HG03558 (cell line): ENCODE measurements around the gene PCDHA5.

ENCODE experiments used
- ATAC-seq: cut with Tn5 transposase; IDR thresholded peaks from one replicate; pipeline ENCODE4 v1.9.1; 2021; ENCODE audit warnings: moderate number of reproducible peaks; ENCODE audit not compliant: unreplicated experiment; ENCODE audit errors: extremely low read depth

Gene PCDHA5

GRCh38 chr5:140857177-140857986 is 36.0 kb downstream of the PCDHA5 start:
- no peak for ATAC-seq

- no peak for ATAC-seq
Measured at GRCh38 chr5:140857987-140858240, 36.5 kb downstream of the PCDHA5 start.

- ATAC-seq: no peak
Measured at GRCh38 chr5:140862441-140863295, 41.3 kb downstream of the PCDHA5 start.

DNA sequence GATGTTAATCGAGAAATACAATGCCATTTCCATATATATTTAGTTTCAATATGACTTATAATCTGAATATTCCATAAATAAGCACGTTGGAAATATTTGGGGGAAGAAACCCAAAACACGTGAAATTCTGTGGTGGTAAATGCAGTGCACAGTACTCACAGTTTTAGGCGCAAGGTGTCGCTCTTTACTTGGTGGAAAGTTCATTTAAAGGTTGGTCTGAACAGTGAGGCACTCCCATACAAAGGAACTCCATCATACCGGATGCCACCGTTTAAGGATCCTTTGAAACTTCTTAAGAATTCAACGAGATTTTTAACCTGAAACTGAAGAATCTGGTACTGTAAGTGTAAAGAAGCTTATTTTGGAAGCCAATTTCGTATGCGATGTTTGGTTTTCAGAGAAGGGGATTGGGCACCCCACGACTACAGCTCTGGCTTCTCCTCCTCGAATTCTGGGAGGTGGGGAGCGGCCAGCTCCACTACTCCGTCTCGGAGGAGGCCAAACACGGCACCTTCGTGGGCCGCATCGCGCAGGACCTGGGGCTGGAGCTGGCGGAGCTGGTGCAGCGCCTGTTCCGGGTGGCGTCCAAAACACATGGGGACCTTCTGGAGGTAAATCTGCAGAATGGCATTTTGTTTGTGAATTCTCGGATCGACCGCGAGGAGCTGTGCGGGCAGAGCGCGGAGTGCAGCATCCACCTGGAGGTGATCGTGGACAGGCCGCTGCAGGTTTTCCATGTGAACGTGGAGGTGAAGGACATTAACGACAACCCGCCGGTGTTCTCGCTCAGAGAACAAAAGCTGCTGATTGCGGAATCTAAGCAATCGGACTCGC is 47.5 kb downstream of the PCDHA5 start, which contains the start of gene PCDHA11:
PCDHA11 (plus strand) TSS at position 237 of the 834 bp plus-strand sequence; CDS start at position 384, 147 bp downstream.
- no peak for ATAC-seq

DNA sequence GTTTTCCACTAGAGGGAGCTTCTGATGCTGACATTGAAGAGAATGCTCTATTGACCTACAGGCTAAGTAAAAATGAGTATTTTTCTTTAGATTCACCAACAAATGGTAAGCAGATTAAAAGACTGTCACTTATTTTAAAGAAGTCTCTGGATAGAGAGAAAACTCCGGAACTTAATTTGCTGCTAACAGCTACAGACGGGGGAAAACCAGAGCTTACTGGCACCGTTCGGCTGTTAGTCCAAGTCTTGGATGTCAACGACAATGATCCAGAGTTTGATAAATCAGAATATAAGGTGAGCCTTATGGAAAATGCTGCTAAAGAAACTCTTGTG is 48.1 kb downstream of the PCDHA5 start:
- ATAC-seq: no peak

- ATAC-seq: no peak
Measured at GRCh38 chr5:140870221-140871201, 49.1 kb downstream of the PCDHA5 start.
